OCI-LY7 (cell line): ENCODE measurements around the gene ZNF831. TPM values are rescaled to one million over a fixed set of nuclear protein-coding genes. Genes with fewer than 3 reads are reported as not detected.
A peak's percentile ranks its signal among the peaks of the same experiment; 100 is the strongest.

Source experiments
- BruUV-seq: library from RNA; stranded (reverse); fragments of 400-500 nt; replicated peaks from 2 replicates; lab custom pipeline; 2021; lab: Mats Ljungman, UMichigan
- CTCF ChIA-PET: fragments of 300-600 bp; sonication (Branson Sonifier 250); formaldehyde crosslinking; loops from one replicate; lab custom pipeline; 2022; ENCODE audit warnings: antibody characterized with exemption; ENCODE audit not compliant: unreplicated experiment; lab: Charles Lee
- POLR2A ChIA-PET: fragments of 300-600 bp; sonication (Branson Sonifier 250); formaldehyde crosslinking; loops from one replicate; lab custom pipeline; 2022; ENCODE audit warnings: antibody characterized with exemption; lab: Charles Lee
- DNase-seq: peaks from one replicate; pipeline ENCODE4 v3.0.0-alpha.2; 2015; ENCODE audit warnings: low spot score
- H2AFZ ChIP-seq: fragments of 200-600 bp; sonication (generic), shearing (Covaris generic); 2 replicates; pipeline ENCODE4 v1.6.1; 2014; ENCODE audit warnings: mild to moderate bottlenecking, antibody characterized with exemption, low read length, moderate library complexity
- H3K27ac ChIP-seq: fragments of 200-600 bp; sonication (generic); 2 replicates; pipeline ENCODE4 v1.5.1; 2014; ENCODE audit warnings: mixed run types, low read depth, mild to moderate bottlenecking, moderate library complexity, low read length, inconsistent platforms; ENCODE audit not compliant: poor library complexity, severe bottlenecking
- H3K36me3 ChIP-seq: fragments of 200-600 bp; sonication (generic); 2 replicates; pipeline ENCODE4 v1.6.1; 2014; ENCODE audit warnings: mild to moderate bottlenecking, antibody characterized with exemption, low read length, moderate library complexity, mixed read lengths; ENCODE audit not compliant: insufficient read depth
- H3K4me1 ChIP-seq: fragments of 200-600 bp; sonication (generic); 2 replicates; pipeline ENCODE4 v1.5.1; 2014; ENCODE audit warnings: mild to moderate bottlenecking, low read length; ENCODE audit not compliant: insufficient read depth, poor library complexity, severe bottlenecking
- H3K4me2 ChIP-seq: fragments of 200-600 bp; sonication (generic); 2 replicates; pipeline ENCODE4 v1.6.1; 2014; ENCODE audit warnings: mild to moderate bottlenecking, low read length
- H3K4me3 ChIP-seq: fragments of 200-600 bp; sonication (generic); 2 replicates; pipeline ENCODE4 v1.5.1; 2014; ENCODE audit warnings: mild to moderate bottlenecking, low read depth, low read length; ENCODE audit not compliant: poor library complexity, severe bottlenecking
- H3K79me2 ChIP-seq: fragments of 200-600 bp; sonication (generic); 2 replicates; pipeline ENCODE4 v1.6.1; 2016; ENCODE audit warnings: low read depth, mild to moderate bottlenecking, low read length, moderate library complexity, mixed read lengths; ENCODE audit not compliant: insufficient read depth
- H3K9me2 ChIP-seq: fragments of 200-600 bp; sonication (generic); 2 replicates; pipeline ENCODE4 v1.6.1; 2016; ENCODE audit warnings: mild to moderate bottlenecking, low read length, mixed read lengths; ENCODE audit not compliant: insufficient read depth
- H3K9me3 ChIP-seq: fragments of 200-600 bp; sonication (generic); 2 replicates; pipeline ENCODE4 v1.6.1; 2014; ENCODE audit warnings: mild to moderate bottlenecking, mixed run types, low read length, mixed read lengths
- H4K20me1 ChIP-seq: fragments of 200-600 bp; sonication (generic); 2 replicates; pipeline ENCODE4 v1.6.1; 2014; ENCODE audit warnings: mild to moderate bottlenecking, antibody characterized with exemption, low read length, moderate library complexity, mixed read lengths; ENCODE audit not compliant: insufficient read depth
- EZH2phosphoT487 ChIP-seq: fragments of 200-600 bp; sonication (generic); IDR thresholded peaks from 2 replicates; pipeline ENCODE4 v1.6.1; 2018; ENCODE audit warnings: low read depth, borderline replicate concordance, mild to moderate bottlenecking, mixed run types, antibody characterized with exemption, low read length, moderate library complexity, mixed read lengths
- intact Hi-C: fragments of 100-400 bp; cut with micrococcal nuclease; formaldehyde crosslinking; loops from one replicate; pipeline ENCODE4 v1.10.0; 2022; ENCODE audit not compliant: unreplicated experiment
- total RNA-seq, 2 experiments: library from RNA; depleted of rRNA in 1 of 2; stranded (reverse); fragments of >200 nt in 1 of 2; shearing (Covaris generic) in 1 of 2; gene quantifications; 2 replicates each; pipeline ENCODE4 v1.2.3, GENCODE V29; 2014 to 2022
- TF ChIP-seq, protein P1 (sequence below): fragments of 200-600 bp; sonication (generic); conservative IDR thresholded peaks from 2 replicates; pipeline ENCODE4 v1.5.1; 2014; ENCODE audit warnings: mild to moderate bottlenecking, antibody characterized with exemption, low read length, moderate library complexity, mixed read lengths

The ZNF831 gene
- total RNA-seq, 2 experiments from 2014 or later = 5.9 to 6.3 TPM

DNA sequence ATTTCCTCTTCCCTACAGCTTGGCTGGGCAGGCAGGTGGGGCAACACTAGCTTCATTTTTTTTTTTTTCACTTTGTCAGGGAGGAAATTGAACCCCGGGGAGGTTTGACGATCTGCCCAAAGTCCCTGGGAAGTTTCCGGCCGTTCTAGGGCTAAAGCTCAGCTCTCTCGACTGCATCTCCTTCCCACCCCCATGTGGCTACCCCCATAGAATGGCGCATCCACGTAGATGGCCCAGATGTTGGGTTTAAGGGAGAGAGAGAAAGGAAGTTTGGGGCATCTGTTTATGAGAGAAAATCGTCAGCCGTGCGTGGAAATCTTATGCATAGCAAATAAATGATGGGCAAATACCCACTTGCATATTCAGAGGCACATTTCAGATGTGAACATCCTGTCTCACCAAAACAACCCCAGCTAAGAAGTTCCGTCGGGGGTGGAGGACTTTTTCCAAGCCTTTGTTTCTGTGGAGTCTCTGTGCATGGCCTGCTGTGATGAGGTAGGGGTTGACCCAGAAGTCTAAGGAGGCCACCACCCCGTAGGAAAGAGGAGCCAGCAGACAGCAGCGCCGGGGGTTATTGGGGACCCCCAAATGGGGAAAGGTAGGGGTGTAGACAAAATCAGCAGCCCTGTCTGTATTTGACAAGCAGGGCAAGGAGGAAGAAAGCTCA is 40.5 kb upstream of the ZNF831 start:
- DNase-seq = peak; percentile 88
- intact Hi-C loops = loop anchor here (2.0 kb wide), 1 partner anchor 44 kb away; no protein-coding TSS in a partner anchor
- Histone ChIP-seq H3K9me3 (peaks cover 9% of the 10 kb centered on the region; the same call in 1 of the 2 replicates), H3K4me1 (peaks cover 86% of the 10 kb centered on the region), H2AFZ (peak overlapping the region; percentile 86; the same call in 1 of the 2 replicates), H3K9me2 (no peaks in the 10 kb centered on the region), H3K4me2 (peak overlapping the region; percentile 81), H3K4me3 (peak overlapping the region; percentile 67), H3K27ac (peak overlapping the region; percentile 84), H3K79me2 (no peaks in the 10 kb centered on the region), H3K36me3 (no peaks in the 10 kb centered on the region), H4K20me1 (no peaks in the 10 kb centered on the region)
- no TSS peak for BruUV-seq
- CTCF ChIA-PET = interaction anchor here (0.6 to 1.1 kb wide), 3 partner anchors 41 to 50 kb away, joined by 3 to 6 read pairs (median 3); partner anchors contain the start of gene ZNF831
- TF ChIP-seq, protein P1, sequence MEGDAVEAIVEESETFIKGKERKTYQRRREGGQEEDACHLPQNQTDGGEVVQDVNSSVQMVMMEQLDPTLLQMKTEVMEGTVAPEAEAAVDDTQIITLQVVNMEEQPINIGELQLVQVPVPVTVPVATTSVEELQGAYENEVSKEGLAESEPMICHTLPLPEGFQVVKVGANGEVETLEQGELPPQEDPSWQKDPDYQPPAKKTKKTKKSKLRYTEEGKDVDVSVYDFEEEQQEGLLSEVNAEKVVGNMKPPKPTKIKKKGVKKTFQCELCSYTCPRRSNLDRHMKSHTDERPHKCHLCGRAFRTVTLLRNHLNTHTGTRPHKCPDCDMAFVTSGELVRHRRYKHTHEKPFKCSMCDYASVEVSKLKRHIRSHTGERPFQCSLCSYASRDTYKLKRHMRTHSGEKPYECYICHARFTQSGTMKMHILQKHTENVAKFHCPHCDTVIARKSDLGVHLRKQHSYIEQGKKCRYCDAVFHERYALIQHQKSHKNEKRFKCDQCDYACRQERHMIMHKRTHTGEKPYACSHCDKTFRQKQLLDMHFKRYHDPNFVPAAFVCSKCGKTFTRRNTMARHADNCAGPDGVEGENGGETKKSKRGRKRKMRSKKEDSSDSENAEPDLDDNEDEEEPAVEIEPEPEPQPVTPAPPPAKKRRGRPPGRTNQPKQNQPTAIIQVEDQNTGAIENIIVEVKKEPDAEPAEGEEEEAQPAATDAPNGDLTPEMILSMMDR = no peak
- TF ChIP-seq EZH2phosphoT487 = no peak
- POLR2A ChIA-PET = interaction anchor here (0.6 to 6.1 kb wide), 12 partner anchors 11 to 1601 kb away, joined by 3 to 49 read pairs (median 4); partner anchors contain the start of gene ZNF831

DNA sequence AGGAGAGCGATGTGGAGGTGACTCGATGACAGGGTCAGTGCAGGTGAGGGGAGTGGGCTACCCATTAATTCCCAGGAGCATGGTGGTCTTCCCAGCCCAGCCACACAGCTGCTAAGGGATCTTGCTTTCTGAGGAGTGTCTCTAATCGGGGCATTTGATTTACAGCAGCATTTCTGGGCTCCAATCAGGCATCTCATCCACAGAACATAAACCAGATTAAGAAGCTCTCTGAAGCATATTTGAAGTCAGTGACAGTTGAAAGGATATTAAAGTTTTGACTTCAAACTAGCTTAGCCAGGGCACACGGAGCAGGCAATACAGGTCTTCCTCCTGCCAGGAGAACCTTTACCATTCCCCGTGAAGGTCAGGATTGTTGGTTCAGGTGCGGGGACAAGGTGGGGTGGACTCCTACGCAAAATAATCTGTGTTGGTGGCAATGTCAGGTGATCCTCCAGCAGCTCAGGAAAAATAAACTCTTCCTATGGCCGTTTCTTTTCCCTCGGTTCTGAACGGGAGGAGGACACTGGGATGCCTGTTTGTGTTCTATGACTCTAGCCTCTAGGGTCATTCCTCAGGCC is 39.9 kb upstream of the ZNF831 start:
- H4K20me1 ChIP-seq = no peaks in the 10 kb centered on the region
- peak overlapping the region; percentile 81 for H3K4me2 ChIP-seq
- intact Hi-C loops = loop anchor here (2.0 kb wide), 1 partner anchor 43 kb away; no protein-coding TSS in a partner anchor
- peak overlapping the region; percentile 86; the same call in 1 of the 2 replicates for H2AFZ ChIP-seq
- no peaks in the 10 kb centered on the region for H3K79me2 ChIP-seq
- H3K4me1 ChIP-seq = peaks cover 86% of the 10 kb centered on the region
- no peaks in the 10 kb centered on the region for H3K9me2 ChIP-seq
- POLR2A ChIA-PET = interaction anchor here (0.9 to 6.1 kb wide), 7 partner anchors 11 to 74 kb away, joined by 3 to 49 read pairs (median 3); partner anchors contain the start of gene ZNF831
- peak overlapping the region; percentile 84 for H3K27ac ChIP-seq
- H3K36me3 ChIP-seq = no peaks in the 10 kb centered on the region
- no peak for TF ChIP-seq EZH2phosphoT487
- TF ChIP-seq, protein P1 = no peak
- H3K9me3 ChIP-seq = peaks cover 9% of the 10 kb centered on the region; the same call in 1 of the 2 replicates
- TSS peak; percentile 85 for BruUV-seq
- DNase-seq = peak; percentile 14
- CTCF ChIA-PET = interaction anchor here (0.7 kb wide), 1 partner anchor 276 kb away, joined by 3 read pairs; no protein-coding TSS in a partner anchor
- H3K4me3 ChIP-seq = peak overlapping the region; percentile 67
